H54 (cell line): ENCODE data around the gene ZMAT3.

Experiments used
- DNase-seq: peaks from one replicate; pipeline ENCODE4 v3.0.0; 2011; ENCODE audit warnings: low spot score, mixed read lengths; ENCODE audit not compliant: insufficient read length
- FAIRE-seq: peaks from 3 replicates; lab custom pipeline; 2011; peaks lifted over from hg19 to GRCh38; lab: Jason Lieb, UNC
- POLR2A ChIP-seq: IDR thresholded peaks from 2 replicates; pipeline ENCODE4 v1.6.1; 2011; ENCODE audit warnings: low read depth, mild to moderate bottlenecking, low read length

The ZMAT3 gene

DNA sequence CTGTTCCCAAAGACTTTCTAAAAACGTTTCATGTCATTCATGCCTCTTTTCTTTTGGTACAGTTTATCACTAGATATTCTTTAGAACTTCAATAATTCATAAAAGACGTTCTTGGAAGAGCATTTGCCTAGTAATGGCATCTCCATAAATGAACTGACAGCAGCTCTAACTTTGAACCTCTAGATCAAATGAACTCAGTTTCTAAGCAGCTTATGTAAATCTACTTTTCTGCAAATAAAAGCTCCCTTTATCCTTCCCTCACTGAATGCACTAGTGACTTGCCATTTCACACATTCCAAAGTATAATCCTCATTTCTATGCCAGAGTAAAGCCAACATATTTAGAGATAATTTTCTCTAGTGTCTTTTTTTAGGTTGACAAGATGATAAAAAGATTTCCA is 85.2 kb downstream of the ZMAT3 start:
- FAIRE-seq: no peak
- TF ChIP-seq POLR2A: no peak
- no peak for DNase-seq

DNA sequence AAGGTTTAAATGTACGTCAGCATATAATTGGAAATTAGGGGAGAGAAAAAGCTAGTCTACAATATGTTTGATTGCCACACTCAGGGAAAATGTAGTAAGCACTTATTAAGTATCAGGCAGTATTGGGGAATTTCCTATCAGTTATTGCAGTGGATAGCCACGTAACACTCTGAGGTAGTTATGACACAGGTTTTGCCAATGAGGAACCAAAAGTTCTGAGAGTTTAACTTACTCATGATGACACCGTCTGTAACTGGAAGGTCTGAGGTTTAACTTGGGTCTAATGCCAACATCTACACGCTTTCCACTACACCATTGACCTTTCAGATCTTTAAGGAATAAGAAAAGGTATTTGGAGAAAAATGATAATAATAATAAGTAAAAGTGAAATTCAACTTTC is 89.5 kb downstream of the ZMAT3 start:
- FAIRE-seq (no peak), DNase-seq (no peak)

DNA sequence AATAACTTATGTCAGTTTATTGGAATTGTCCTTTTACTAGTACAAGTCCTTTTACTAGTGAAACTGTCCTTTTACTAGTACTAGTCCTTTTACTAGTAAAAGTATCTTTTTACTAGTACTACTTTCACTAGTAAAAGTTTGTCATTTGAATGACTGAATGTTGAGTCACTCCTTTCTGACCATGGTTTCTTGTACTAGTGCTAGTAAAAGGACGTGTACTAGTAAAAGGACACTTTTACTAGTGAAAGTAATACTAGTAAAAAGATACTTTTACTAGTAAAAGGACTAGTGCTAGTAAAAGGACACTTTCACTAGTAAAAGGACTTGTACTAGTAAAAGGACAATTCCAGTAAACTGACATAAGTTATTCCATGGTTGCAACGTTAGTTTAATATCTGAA is 96.3 kb downstream of the ZMAT3 start:
- FAIRE-seq (peak; percentile 20), DNase-seq (no peak)
- no peak for TF ChIP-seq POLR2A

More for the DNA sequence above, 89.5 kb downstream of the ZMAT3 start:
- no peak for TF ChIP-seq POLR2A

DNA sequence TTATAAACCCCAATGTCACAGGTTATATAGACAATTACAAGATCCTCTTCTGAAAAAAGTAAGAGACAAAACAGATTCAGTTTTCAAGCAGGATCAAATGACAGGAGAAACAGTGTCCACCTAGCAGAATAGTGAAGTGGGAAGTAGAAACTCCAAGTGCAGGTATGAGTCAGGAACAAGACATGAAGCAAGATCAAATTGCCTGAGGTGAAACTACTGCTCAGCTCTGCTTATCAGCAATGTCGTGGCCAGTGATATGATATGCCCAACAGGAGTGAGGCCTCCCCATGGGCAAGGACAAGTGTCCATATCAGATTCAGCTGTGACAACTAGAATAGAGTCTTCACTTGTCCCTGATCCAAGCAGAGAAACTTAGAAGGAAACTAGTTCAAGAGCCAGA is 100.0 kb downstream of the ZMAT3 start:
- DNase-seq (no peak), FAIRE-seq (peak; percentile 6)
- TF ChIP-seq POLR2A: no peak

DNA sequence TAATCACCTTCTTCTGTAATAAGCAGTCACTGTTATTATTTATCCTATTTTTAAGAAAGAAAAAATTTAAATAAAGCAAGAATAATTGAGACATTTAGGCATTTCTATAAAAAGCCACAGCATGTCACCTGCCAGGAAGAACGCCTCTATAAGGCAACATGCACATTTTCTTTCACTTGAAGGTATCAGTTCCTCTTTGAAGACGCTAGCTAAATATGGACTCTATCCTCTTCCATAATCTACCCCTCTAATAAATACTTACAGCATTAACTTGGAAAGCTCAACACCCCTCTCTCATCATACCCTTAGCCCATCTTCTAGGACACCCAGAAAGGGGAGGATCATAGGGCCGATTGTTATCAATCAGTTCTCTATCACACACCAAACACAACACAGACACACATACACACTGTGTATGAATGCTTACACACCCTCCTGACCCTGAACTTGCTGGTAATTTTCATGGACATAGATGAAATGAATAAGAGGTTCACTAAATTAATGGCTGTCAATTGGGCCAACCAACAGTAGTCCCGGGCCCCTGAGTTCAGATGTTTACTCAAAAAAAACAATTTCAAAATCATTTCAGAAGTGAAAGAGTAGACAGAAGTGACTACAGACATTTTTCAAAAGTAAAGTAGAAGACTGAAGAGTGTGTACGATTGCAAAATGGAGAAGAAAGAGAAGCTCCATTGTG is 102.5 kb downstream of the ZMAT3 start:
- no peak for DNase-seq
- no peak for TF ChIP-seq POLR2A
- FAIRE-seq: no peak
